AML-193 (cell line): ENCODE measurements around the gene MGLL.

Experiments used
- DNase-seq, 2 experiments: peaks; one replicate each; lab custom pipeline; 2025; lab: John Stamatoyannopoulos, UW

Gene MGLL

GRCh38 chr3:127811717-127812116, 10.6 kb downstream of the MGLL start:
- no peak for DNase-seq

- DNase-seq: no peak
Measured at GRCh38 chr3:127809611-127810010, 12.7 kb downstream of the MGLL start.

GRCh38 chr3:127809211-127809610, 13.1 kb downstream of the MGLL start:
- no peak for DNase-seq

GRCh38 chr3:127808197-127808596, 14.1 kb downstream of the MGLL start:
- no peak for DNase-seq

- DNase-seq: no peak
Measured at GRCh38 chr3:127805026-127805753, 17.1 kb downstream of the MGLL start.

- no peak for DNase-seq
Measured at GRCh38 chr3:127804141-127804540, 18.2 kb downstream of the MGLL start.

GRCh38 chr3:127803619-127804018, 18.7 kb downstream of the MGLL start:
- no peak for DNase-seq

- no peak for DNase-seq
Measured at GRCh38 chr3:127802606-127803005, 19.7 kb downstream of the MGLL start.

GRCh38 chr3:127801731-127802313, 20.5 kb downstream of the MGLL start:
- peak in 1 of 2 experiments; percentile 7 for DNase-seq

- DNase-seq: peak; percentile 95 to 97
Measured at GRCh38 chr3:127800508-127800907, 21.8 kb downstream of the MGLL start.

GRCh38 chr3:127799476-127800222, 22.7 kb downstream of the MGLL start:
- no peak for DNase-seq

- no peak for DNase-seq
Measured at GRCh38 chr3:127798716-127799115, 23.6 kb downstream of the MGLL start.

GRCh38 chr3:127796831-127797150, 25.5 kb downstream of the MGLL start:
- no peak for DNase-seq

GRCh38 chr3:127796045-127796830, 26.1 kb downstream of the MGLL start:
- no peak for DNase-seq

- DNase-seq: no peak
Measured at GRCh38 chr3:127794972-127795371, 27.3 kb downstream of the MGLL start.

- no peak for DNase-seq
Measured at GRCh38 chr3:127794402-127794801, 27.9 kb downstream of the MGLL start.

GRCh38 chr3:127792541-127793292, 29.6 kb downstream of the MGLL start:
- DNase-seq: no peak

GRCh38 chr3:127791221-127791913, 30.9 kb downstream of the MGLL start:
- peak; percentile 32 to 48 for DNase-seq

GRCh38 chr3:127790882-127791183, 31.5 kb downstream of the MGLL start:
- no peak for DNase-seq

- no peak for DNase-seq
Measured at GRCh38 chr3:127789990-127790881, 32.1 kb downstream of the MGLL start.
